Heart left ventricle (tissue), 16 donors: ENCODE data around the gene CYP2U1. TPM values are rescaled to one million over a fixed set of nuclear protein-coding genes. Genes with fewer than 3 reads are reported as not detected.
A peak's percentile ranks its signal among the peaks of the same experiment; 100 is the strongest.

Source experiments
- ATAC-seq, 4 donors: fragments of 200-7000 bp; cut with Tn5 transposase; one replicate each; pipeline ENCODE4 v1.9.1; 2020 to 2022; ENCODE audit warnings: moderate library complexity in 4 of 4, mild to moderate bottlenecking in 3 of 4, moderate number of reproducible peaks in 1 of 4
- DNase-seq, 5 donors: peaks; one replicate each; pipeline ENCODE4 v3.0.0-alpha.2; 2020
- H3K27ac ChIP-seq, 12 donors: fragments of 200-600 bp; sonication (generic) in 4 of 12; one replicate each; pipeline versions ENCODE4 v1.5.0 to v1.8.0; 2016 to 2022; ENCODE audit warnings: mild to moderate bottlenecking in 2 of 12
- H3K27me3 ChIP-seq, 9 donors: fragments of 200-600 bp; sonication (generic) in 2 of 9; one replicate each; pipeline versions ENCODE4 v1.5.1 to v1.8.0; 2016 to 2022; ENCODE audit warnings: mild to moderate bottlenecking in 3 of 9
- H3K36me3 ChIP-seq, 9 donors: fragments of 200-600 bp; sonication (generic) in 2 of 9; one replicate each; pipeline versions ENCODE4 v1.5.0 to v1.8.0; 2018 to 2022; ENCODE audit warnings: mild to moderate bottlenecking in 2 of 9
- H3K4me1 ChIP-seq, 12 donors: fragments of 200-600 bp; sonication (generic) in 4 of 12; one replicate each; pipeline versions ENCODE4 v1.5.0 to v1.8.0; 2016 to 2022; ENCODE audit warnings: mild to moderate bottlenecking in 3 of 12
- H3K4me3 ChIP-seq, 12 donors: fragments of 200-600 bp; sonication (generic) in 4 of 12; one replicate each; pipeline versions ENCODE4 v1.5.0 to v1.8.0; 2017 to 2022; ENCODE audit warnings: mild to moderate bottlenecking in 9 of 12, moderate library complexity in 4 of 12
- H3K9me3 ChIP-seq, 12 donors: fragments of 200-600 bp; sonication (generic) in 4 of 12; one replicate each; pipeline versions ENCODE4 v1.5.0 to v1.8.0; 2016 to 2022; ENCODE audit warnings: mild to moderate bottlenecking in 1 of 12
- CTCF ChIP-seq, 12 donors: fragments of 200-600 bp; sonication (generic) in 4 of 12; IDR thresholded peaks; one replicate each; pipeline versions ENCODE4 v1.5.0 to v1.8.0; 2018 to 2022; ENCODE audit warnings: antibody characterized with exemption in 12 of 12, mild to moderate bottlenecking in 5 of 12
- POLR2A ChIP-seq, 2 donors: fragments of 450-650 bp; IDR thresholded peaks; one replicate each; pipeline ENCODE4 v1.6.1; 2017; ENCODE audit warnings: antibody characterized with exemption in 2 of 2, mild to moderate bottlenecking in 2 of 2, moderate library complexity in 2 of 2
- WGBS, 4 donors: extraction: QIAGEN DNeasy Blood & Tissue Kit in 2 of 4; methylation state at CpG; one replicate each; pipeline versions ENCODE4 v1.1.5 to v1.1.7; 2013 to 2018; 5-methylcytosine and 5-hydroxymethylcytosine counted together
- intact Hi-C, 10 donors: fragments of 100-400 bp; cut with DNase I; formaldehyde crosslinking; loops; one replicate each; pipeline versions ENCODE4 v1.11.1 to v1.14.2; 2022
- polyA plus RNA-seq, 2 donors: library from polyadenylated mRNA; stranded (reverse); fragments of 200-250 nt; gene quantifications; one replicate each; pipeline ENCODE4 v1.2.3, GENCODE V29; 2013
- total RNA-seq, 9 donors: library from RNA; depleted of rRNA in 2 of 9; stranded (reverse); fragments of >200 nt in 2 of 9; fragmentation: NEBNext Ultra II Directional in 3 of 9; extraction: Animal tissue kit (Norgen Biotek cat#: 25700) in 3 of 9; gene quantifications; one replicate each; pipeline versions ENCODE4 v1.1.0 to v1.2.4, GENCODE V29; 2016 to 2023
- donor health status: ischemic (EF 13 %, LVEDD 7.1; RV severe dilation, severe dysfunction).
- donor health status: healthy with polysubstance abuse.
- donor health status: DM: no; HTN: yes; CAD: no.
- donor health status: DM: no; HTN: no; CAD: no.
- donor health status: ischemic (EF 25% LVEDD 6.9; RV normal size, moderate dysfunction).
- donor health status: ischemic (EF 25% LVEDD 5.7; RV mildly dilated, moderate dysfunction).
- donor health status: healthy.
- donor health status: DM: yes; HTN: yes; CAD: no.
- donor health status: ischemic (EF 35%, LVEDD 5.7; RV mildly dilated, moderate dysfunction).
- donor health status: nonischemic (EF 11% LVEDD 7.7; RV severe dilation, severe dysfunction).
- donor health status: DM: yes; HTN: yes; CAD: no.
- donor health status: PGD.
- donor health status: ischemic (EF 29% LVEDD 5.4; RV normal size, mild dysfunction).
- donor health status: nonischemic (EF 23%, LVEDD 6.1; RV moderate dilation, normal function).

CYP2U1 gene
- total and polyA plus RNA-seq, 11 donors: 3.7 to 11.8 (median 6.7) TPM

- intact Hi-C loops: loop anchor here in 2 of 10 donors (10.0 kb wide), 1 partner anchor 69 kb away; the partner anchor contains the start of gene SGMS2 (in 2 of the 2)
- peaks cover 0 to 23% (median 8%) of the 10 kb centered on the region in 12 donors for H3K4me1 ChIP-seq
- TF ChIP-seq CTCF (IDR thresholded peaks at IDR 0.05): no peak
- no peak for TF ChIP-seq POLR2A (IDR thresholded peaks at IDR 0.05)
- 57 to 84% (median 73%) methylated on average over 6 of the region's 6 CpGs for WGBS, 4 donors
- H3K9me3 ChIP-seq: peaks cover 0 to 4% (median 0%) of the 10 kb centered on the region in 12 donors
- peak overlapping the region in 1 of 12 donors; percentile 8 for H3K27ac ChIP-seq
- no peaks in the 10 kb centered on the region for H3K36me3 ChIP-seq
- ATAC-seq: peak in 3 of 4 donors; percentile 44 to 50 (median 49)
- no peaks in the 10 kb centered on the region for H3K27me3 ChIP-seq
- no peak for DNase-seq
- H3K4me3 ChIP-seq: no peak overlapping the region
Observed at GRCh38 chr4:107894138-107894603, 37.2 kb upstream of the CYP2U1 start.

- ATAC-seq: peak in 3 of 4 donors; percentile 62 to 81 (median 71)
- 81 to 92% (median 90%) methylated on average over 2 of the region's 2 CpGs for WGBS, 4 donors
- intact Hi-C loops: loop anchor here in 6 of 10 donors (5.0 to 10.0 kb wide), 4 partner anchors 34 to 74 kb away; partner anchors contain the start of gene SGMS2 (in 3 of the 6)
- no peak for DNase-seq
- H3K4me3 ChIP-seq: no peak overlapping the region
- H3K9me3 ChIP-seq: no peaks in the 10 kb centered on the region
- H3K36me3 ChIP-seq: peaks cover 0 to 10% (median 0%) of the 10 kb centered on the region in 9 donors
- no peak for TF ChIP-seq CTCF (IDR thresholded peaks at IDR 0.05)
- no peak for TF ChIP-seq POLR2A (IDR thresholded peaks at IDR 0.05)
- no peaks in the 10 kb centered on the region for H3K27me3 ChIP-seq
- H3K4me1 ChIP-seq: peaks cover 0 to 23% (median 8%) of the 10 kb centered on the region in 12 donors
- H3K27ac ChIP-seq: peak overlapping the region in 2 of 12 donors; percentile 21 to 60
Observed at GRCh38 chr4:107896158-107896645, 35.1 kb upstream of the CYP2U1 start.

- no peaks in the 10 kb centered on the region for H3K27me3 ChIP-seq
- WGBS, 4 donors: 65 to 73% (median 72%) methylated on average over 1 of the region's 1 CpG
- TF ChIP-seq POLR2A (IDR thresholded peaks at IDR 0.05) (no peak), CTCF (IDR thresholded peaks at IDR 0.05) (no peak)
- intact Hi-C loops: loop anchor here in 6 of 10 donors (5.0 to 10.0 kb wide), 4 partner anchors 34 to 74 kb away; partner anchors contain the start of gene SGMS2 (in 3 of the 6)
- no peaks in the 10 kb centered on the region for H3K9me3 ChIP-seq
- no peak for ATAC-seq
- no peak overlapping the region for H3K4me3 ChIP-seq
- peaks cover 0 to 25% (median 8%) of the 10 kb centered on the region in 12 donors for H3K4me1 ChIP-seq
- H3K27ac ChIP-seq: peak overlapping the region in 2 of 12 donors; percentile 21 to 60
- DNase-seq: no peak
- H3K36me3 ChIP-seq: peaks cover 0 to 10% (median 0%) of the 10 kb centered on the region in 9 donors
Observed at GRCh38 chr4:107896646-107897045, 34.7 kb upstream of the CYP2U1 start.

- intact Hi-C loops: loop anchor here in 6 of 10 donors (5.0 to 10.0 kb wide), 4 partner anchors 36 to 76 kb away; partner anchors contain the start of gene SGMS2 (in 3 of the 6)
- ATAC-seq (no peak), DNase-seq (no peak)
- no peak overlapping the region for H3K4me3 ChIP-seq
- TF ChIP-seq POLR2A (IDR thresholded peaks at IDR 0.05) (no peak), CTCF (IDR thresholded peaks at IDR 0.05) (no peak)
- peak overlapping the region in 1 of 12 donors; percentile 60 for H3K27ac ChIP-seq
- H3K9me3 ChIP-seq: no peaks in the 10 kb centered on the region
- H3K36me3 ChIP-seq: peaks cover 0 to 10% (median 0%) of the 10 kb centered on the region in 9 donors
- H3K27me3 ChIP-seq: no peaks in the 10 kb centered on the region
- peaks cover 0 to 29% (median 8%) of the 10 kb centered on the region in 12 donors for H3K4me1 ChIP-seq
Observed at GRCh38 chr4:107897823-107898222, 33.5 kb upstream of the CYP2U1 start.
